Muscle of back (tissue), 11 donors: ENCODE data around the gene HDAC9. TPM values are rescaled to one million over a fixed set of nuclear protein-coding genes. Genes with fewer than 3 reads are reported as not detected.

Experiments used
- DNase-seq, 3 donors: peaks; one replicate each; pipeline versions ENCODE4 v3.0.0 to v3.0.0-alpha.2; 2013
- polyA plus RNA-seq, 10 donors: library from polyadenylated mRNA; unstranded; fragments of 120-200 nt; gene quantifications; one replicate each; pipeline ENCODE4 v1.2.1, GENCODE V29; 2013; ENCODE audit not compliant: insufficient read length in 10 of 10

HDAC9 gene
- polyA plus RNA-seq, 10 donors: 15.2 to 32.0 (median 18.5) TPM

- DNase-seq: no peak
Observed at GRCh38 chr7:18590241-18590640, 94.7 kb downstream of the HDAC9 start.

- DNase-seq: peak; percentile 54 to 78 (median 60)
Observed at GRCh38 chr7:18590744-18591340, 95.3 kb downstream of the HDAC9 start.

GRCh38 chr7:18593602-18594279 is 98.2 kb downstream of the HDAC9 start:
- DNase-seq: no peak

- no peak for DNase-seq
Observed at GRCh38 chr7:18597754-18598153, 102.2 kb downstream of the HDAC9 start.

GRCh38 chr7:18607025-18607424 is 111.5 kb downstream of the HDAC9 start:
- DNase-seq: no peak

GRCh38 chr7:18610331-18610948 is 114.9 kb downstream of the HDAC9 start:
- DNase-seq: peak in 1 of 3 donors; percentile 9

GRCh38 chr7:18614841-18615240 is 119.3 kb downstream of the HDAC9 start:
- no peak for DNase-seq

- DNase-seq: no peak
Observed at GRCh38 chr7:18619311-18619710, 123.8 kb downstream of the HDAC9 start.

GRCh38 chr7:18623389-18623788 is 127.8 kb downstream of the HDAC9 start:
- no peak for DNase-seq

GRCh38 chr7:18624459-18624858 is 128.9 kb downstream of the HDAC9 start:
- DNase-seq: no peak

GRCh38 chr7:18626086-18626485 is 130.5 kb downstream of the HDAC9 start:
- DNase-seq: no peak

- no peak for DNase-seq
Observed at GRCh38 chr7:18626717-18627116, 131.2 kb downstream of the HDAC9 start.

GRCh38 chr7:18637516-18637915 is 142.0 kb downstream of the HDAC9 start:
- DNase-seq: no peak

GRCh38 chr7:18638594-18639452 is 143.3 kb downstream of the HDAC9 start:
- peak; percentile 10 to 49 (median 19) for DNase-seq

- no peak for DNase-seq
Observed at GRCh38 chr7:18639711-18640110, 144.2 kb downstream of the HDAC9 start.

GRCh38 chr7:18644981-18645380 is 149.4 kb downstream of the HDAC9 start:
- DNase-seq: peak in 1 of 3 donors; percentile 13

- no peak for DNase-seq
Observed at GRCh38 chr7:18647582-18647981, 152.0 kb downstream of the HDAC9 start.

- no peak for DNase-seq
Observed at GRCh38 chr7:18648849-18649758, 153.6 kb downstream of the HDAC9 start.

GRCh38 chr7:18653381-18654155 is 158.0 kb downstream of the HDAC9 start:
- peak in 1 of 3 donors; percentile 7 for DNase-seq

- DNase-seq: no peak
Observed at GRCh38 chr7:18654709-18655108, 159.2 kb downstream of the HDAC9 start.
